ENCODE data around the gene WAPL.
"Not testable (repeated sequence)": the region's sequence is repeated elsewhere in the genome, so short reads cannot be mapped to it uniquely, and the experiment has no call there.

DNA sequence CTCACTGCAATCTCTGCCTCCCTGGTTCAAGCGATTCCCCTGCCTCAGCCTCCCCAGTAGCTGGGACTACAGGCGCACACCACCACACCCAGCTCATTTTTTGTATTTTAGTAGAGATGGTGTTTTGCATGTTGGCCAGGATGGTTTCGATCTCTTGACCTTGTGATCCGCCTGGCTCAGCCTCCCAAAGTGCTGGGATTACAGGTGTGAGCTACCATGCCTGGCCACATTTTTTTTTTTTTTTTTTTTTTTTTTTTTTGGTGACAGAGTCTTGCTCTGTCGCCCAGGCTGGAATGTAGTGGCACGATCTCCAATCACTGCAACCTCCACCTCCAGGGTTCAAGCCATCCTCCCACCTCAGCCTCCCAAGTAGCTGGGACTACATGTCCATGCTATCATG lies 4.1 kb upstream of the WAPL start:
- not testable (repeated sequence) for TF ChIP-seq POLR2A (IDR thresholded peaks at IDR 0.05)
- TF ChIP-seq, protein P1, sequence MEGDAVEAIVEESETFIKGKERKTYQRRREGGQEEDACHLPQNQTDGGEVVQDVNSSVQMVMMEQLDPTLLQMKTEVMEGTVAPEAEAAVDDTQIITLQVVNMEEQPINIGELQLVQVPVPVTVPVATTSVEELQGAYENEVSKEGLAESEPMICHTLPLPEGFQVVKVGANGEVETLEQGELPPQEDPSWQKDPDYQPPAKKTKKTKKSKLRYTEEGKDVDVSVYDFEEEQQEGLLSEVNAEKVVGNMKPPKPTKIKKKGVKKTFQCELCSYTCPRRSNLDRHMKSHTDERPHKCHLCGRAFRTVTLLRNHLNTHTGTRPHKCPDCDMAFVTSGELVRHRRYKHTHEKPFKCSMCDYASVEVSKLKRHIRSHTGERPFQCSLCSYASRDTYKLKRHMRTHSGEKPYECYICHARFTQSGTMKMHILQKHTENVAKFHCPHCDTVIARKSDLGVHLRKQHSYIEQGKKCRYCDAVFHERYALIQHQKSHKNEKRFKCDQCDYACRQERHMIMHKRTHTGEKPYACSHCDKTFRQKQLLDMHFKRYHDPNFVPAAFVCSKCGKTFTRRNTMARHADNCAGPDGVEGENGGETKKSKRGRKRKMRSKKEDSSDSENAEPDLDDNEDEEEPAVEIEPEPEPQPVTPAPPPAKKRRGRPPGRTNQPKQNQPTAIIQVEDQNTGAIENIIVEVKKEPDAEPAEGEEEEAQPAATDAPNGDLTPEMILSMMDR (IDR thresholded peaks at IDR 0.05) = not testable (repeated sequence)

Data from heart left ventricle (tissue), 13 donors.